GM21528 (cell line): ENCODE results near the gene SLC35F1.

Experiments
- ATAC-seq: cut with Tn5 transposase; IDR thresholded peaks from one replicate; pipeline ENCODE4 v1.9.1; 2021; ENCODE audit warnings: mild to moderate bottlenecking, moderate library complexity; ENCODE audit not compliant: unreplicated experiment, low FRiP score

Gene SLC35F1

GRCh38 chr6:118179048-118179447 is 272.0 kb downstream of the SLC35F1 start:
- ATAC-seq = no peak

GRCh38 chr6:118186672-118187567 is 279.9 kb downstream of the SLC35F1 start:
- ATAC-seq = peak; percentile 63

- ATAC-seq = peak; percentile 44
These were observed 280.6 kb downstream of the SLC35F1 start for GRCh38 chr6:118187568-118188164.

- ATAC-seq = no peak
These were observed 281.5 kb downstream of the SLC35F1 start for GRCh38 chr6:118188561-118188960.

- ATAC-seq = no peak
These were observed 290.5 kb downstream of the SLC35F1 start for GRCh38 chr6:118197539-118197938.

GRCh38 chr6:118198746-118199145 is 291.7 kb downstream of the SLC35F1 start:
- ATAC-seq = no peak

GRCh38 chr6:118200160-118200559 is 293.1 kb downstream of the SLC35F1 start:
- no peak for ATAC-seq

- ATAC-seq = no peak
These were observed 295.5 kb downstream of the SLC35F1 start for GRCh38 chr6:118202517-118202916.

- no peak for ATAC-seq
These were observed 296.5 kb downstream of the SLC35F1 start for GRCh38 chr6:118203545-118203944.

- ATAC-seq = no peak
These were observed 299.2 kb downstream of the SLC35F1 start for GRCh38 chr6:118206221-118206620.

GRCh38 chr6:118207947-118208346 is 300.9 kb downstream of the SLC35F1 start:
- ATAC-seq = no peak

- ATAC-seq = no peak
These were observed 305.5 kb downstream of the SLC35F1 start for GRCh38 chr6:118212451-118213173.

GRCh38 chr6:118215269-118215668 is 308.2 kb downstream of the SLC35F1 start:
- ATAC-seq = no peak

- ATAC-seq = no peak
These were observed 309.7 kb downstream of the SLC35F1 start for GRCh38 chr6:118216751-118217150.

- no peak for ATAC-seq
These were observed 311.1 kb downstream of the SLC35F1 start for GRCh38 chr6:118218156-118218555.

- no peak for ATAC-seq
These were observed 313.5 kb downstream of the SLC35F1 start for GRCh38 chr6:118220429-118221128.

- ATAC-seq = no peak
These were observed 316.3 kb downstream of the SLC35F1 start for GRCh38 chr6:118223316-118223715.

- no peak for ATAC-seq
These were observed 321.8 kb downstream of the SLC35F1 start for GRCh38 chr6:118228886-118229285.

GRCh38 chr6:118240878-118241528 is 333.9 kb downstream of the SLC35F1 start:
- no peak for ATAC-seq

- ATAC-seq = no peak
These were observed 339.3 kb downstream of the SLC35F1 start for GRCh38 chr6:118246406-118246805.
